Measurements from ENCODE around the gene SIGLEC8.

Gene SIGLEC8

DNA sequence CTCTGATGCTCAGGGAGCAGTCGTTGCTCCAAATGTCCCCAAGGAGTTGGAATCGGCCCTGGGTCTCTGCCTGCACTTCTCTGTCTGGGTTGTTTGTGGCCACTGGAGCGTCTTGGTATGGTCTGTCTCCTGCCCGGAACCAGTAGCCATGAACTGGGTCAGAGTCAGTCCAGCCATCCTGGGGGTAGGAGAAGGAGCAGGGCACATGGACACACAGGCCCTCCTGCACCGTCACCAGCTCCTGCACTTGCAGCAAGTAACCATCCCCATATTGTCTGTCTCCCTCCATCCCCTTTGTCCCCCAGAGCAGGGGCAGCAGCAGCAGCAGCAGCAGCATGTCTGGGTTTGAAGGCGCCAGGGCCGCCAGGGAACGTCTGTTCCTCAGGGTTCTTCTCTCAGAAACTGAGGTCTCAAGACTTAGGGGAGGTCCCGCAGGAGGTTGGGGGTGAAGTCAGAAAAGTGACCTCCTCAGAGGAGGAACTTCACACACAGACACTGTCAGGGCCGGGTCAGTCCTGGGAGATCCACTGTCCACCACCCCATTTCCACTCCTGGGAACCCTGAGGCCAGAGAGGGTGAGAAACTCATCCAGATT, at the start of gene SIGLEC8:
SIGLEC8 (minus strand) TSS at position 404 of the 595 bp plus-strand sequence; CDS start at position 337, 67 bp downstream.
- TF ChIP-seq, protein P1, sequence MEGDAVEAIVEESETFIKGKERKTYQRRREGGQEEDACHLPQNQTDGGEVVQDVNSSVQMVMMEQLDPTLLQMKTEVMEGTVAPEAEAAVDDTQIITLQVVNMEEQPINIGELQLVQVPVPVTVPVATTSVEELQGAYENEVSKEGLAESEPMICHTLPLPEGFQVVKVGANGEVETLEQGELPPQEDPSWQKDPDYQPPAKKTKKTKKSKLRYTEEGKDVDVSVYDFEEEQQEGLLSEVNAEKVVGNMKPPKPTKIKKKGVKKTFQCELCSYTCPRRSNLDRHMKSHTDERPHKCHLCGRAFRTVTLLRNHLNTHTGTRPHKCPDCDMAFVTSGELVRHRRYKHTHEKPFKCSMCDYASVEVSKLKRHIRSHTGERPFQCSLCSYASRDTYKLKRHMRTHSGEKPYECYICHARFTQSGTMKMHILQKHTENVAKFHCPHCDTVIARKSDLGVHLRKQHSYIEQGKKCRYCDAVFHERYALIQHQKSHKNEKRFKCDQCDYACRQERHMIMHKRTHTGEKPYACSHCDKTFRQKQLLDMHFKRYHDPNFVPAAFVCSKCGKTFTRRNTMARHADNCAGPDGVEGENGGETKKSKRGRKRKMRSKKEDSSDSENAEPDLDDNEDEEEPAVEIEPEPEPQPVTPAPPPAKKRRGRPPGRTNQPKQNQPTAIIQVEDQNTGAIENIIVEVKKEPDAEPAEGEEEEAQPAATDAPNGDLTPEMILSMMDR (IDR thresholded peaks at IDR 0.05; ENCODE audit: low read length, missing control alignments) = no peak
- DNase-seq (ENCODE audit: low read depth) = no peak
- H3K4me3 ChIP-seq (replicated peaks; ENCODE audit: low read depth, low read length) = no peak within 1 kb of the TSS

DNA sequence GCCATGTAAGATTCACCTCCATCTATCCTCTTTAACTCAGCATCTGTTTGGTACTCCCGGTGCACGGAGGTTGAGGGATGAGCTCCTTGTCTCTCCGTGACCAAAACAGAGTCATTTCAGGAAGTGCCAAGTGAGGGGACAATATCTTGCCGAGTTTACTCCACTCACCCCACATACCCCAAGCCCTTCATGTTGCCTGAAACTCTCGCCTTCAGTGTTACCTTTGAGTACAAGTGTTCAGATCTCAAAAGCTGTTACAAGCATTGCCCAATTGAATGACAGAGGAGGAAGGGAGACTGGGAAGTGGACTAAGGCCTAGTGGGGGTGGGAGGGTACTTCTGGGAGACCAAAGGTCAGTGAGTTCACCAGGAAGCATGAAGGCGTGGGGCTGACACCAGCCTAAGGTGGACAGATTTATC, 49.4 kb upstream of the SIGLEC8 start:
- no peak for DNase-seq (ENCODE audit: low read depth)
- H3K4me3 ChIP-seq (replicated peaks; ENCODE audit: low read depth, low read length) = no peak overlapping the region
- TF ChIP-seq, protein P1 (IDR thresholded peaks at IDR 0.05; ENCODE audit: low read length, missing control alignments) = no peak

DNA sequence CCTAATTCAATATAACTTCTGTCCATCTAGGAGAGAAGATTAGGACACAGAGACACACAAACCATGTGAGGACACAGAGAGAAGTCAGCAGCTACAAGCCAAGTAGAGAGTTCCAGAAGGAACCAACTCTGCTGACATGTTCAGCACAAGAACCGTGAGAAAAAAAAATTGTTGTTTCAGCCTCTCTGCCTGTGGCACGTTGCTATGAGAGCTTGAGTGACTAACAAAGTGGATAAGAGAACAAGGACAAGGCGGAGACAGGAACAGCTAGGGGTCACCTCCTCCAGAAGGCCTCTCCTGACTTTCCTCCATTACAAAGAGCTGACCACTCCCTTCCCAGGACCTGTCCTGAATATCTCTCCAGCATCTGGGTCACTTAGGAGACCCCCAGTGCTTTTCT, 48.9 kb upstream of the SIGLEC8 start:
- TF ChIP-seq, protein P1 (IDR thresholded peaks at IDR 0.05; ENCODE audit: low read length, missing control alignments) = no peak
- no peak for DNase-seq (ENCODE audit: low read depth)
- H3K4me3 ChIP-seq (replicated peaks; ENCODE audit: low read depth, low read length) = no peak overlapping the region

DNA sequence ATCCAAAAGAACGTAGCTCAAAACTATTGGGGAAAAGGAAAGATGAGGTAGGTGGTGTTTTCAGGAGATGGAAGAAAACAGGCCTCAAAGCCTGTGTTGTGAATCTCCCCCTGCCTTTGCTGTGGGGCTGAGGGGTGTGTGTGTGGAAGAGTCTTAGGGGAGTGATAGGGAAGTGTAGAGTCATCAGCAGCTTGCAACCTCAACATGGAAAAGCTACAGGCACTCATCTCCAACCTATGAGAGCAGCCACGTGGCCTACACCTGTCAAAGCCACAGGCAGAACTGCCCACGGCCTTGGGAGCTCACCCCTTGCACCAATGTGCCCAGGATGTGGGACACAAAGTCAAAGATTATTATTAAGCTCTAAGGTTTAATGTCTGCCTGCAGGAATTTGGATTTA, 47.6 kb upstream of the SIGLEC8 start:
- DNase-seq (ENCODE audit: low read depth) = no peak
- TF ChIP-seq, protein P1 (IDR thresholded peaks at IDR 0.05; ENCODE audit: low read length, missing control alignments) = no peak
- no peak overlapping the region for H3K4me3 ChIP-seq (replicated peaks; ENCODE audit: low read depth, low read length)

DNA sequence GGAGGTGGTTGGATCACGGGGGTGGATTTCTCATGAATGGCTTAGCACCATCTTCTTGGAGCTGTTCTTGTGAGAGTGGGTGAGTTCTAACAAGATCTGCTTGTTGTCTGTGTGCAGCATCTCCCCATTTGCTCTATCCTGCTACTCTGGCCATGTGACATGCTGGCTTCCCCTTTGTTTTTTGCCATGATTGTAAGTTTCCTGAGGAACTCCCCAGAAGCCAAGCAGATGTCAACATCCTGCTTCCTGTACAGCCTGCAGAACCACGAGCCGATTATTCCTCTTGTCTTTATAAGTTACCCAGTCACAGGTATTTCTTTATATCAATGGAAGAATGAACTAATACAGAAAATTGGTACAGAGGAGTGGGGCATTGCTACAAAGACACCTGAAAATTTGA, 45.6 kb upstream of the SIGLEC8 start:
- no peak overlapping the region for H3K4me3 ChIP-seq (replicated peaks; ENCODE audit: low read depth, low read length)
- DNase-seq (ENCODE audit: low read depth) = no peak
- TF ChIP-seq, protein P1 (IDR thresholded peaks at IDR 0.05; ENCODE audit: low read length, missing control alignments) = no peak

DNA sequence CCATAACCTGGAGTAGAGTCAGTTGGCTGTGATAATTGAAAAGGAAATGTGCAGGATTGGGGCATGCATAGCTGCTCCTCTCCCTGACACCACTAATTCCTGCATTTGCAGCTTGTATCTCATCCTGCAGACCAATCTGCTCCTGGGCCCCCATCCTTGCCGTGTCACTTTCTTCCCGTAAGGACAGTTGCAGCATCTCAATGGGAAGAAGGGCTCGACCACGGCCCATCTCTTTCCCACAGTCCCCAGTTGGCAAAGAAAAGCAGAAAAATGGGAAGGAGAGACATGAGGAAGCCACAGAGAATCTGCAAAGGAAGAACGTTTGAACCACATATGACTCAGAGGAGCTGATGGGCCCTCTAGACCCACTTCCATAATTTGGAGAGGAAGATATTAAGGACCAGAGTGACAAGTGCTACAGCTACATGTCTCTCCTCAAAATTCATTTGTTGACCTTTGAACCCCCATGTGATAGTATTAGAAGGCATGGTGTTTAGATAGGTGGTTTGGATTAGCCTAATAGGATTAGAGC, 45.1 kb upstream of the SIGLEC8 start:
- TF ChIP-seq, protein P1 (IDR thresholded peaks at IDR 0.05; ENCODE audit: low read length, missing control alignments) = no peak
- no peak for DNase-seq (ENCODE audit: low read depth)
- H3K4me3 ChIP-seq (replicated peaks; ENCODE audit: low read depth, low read length) = no peak overlapping the region
